ENCODE measurements around the gene WDFY4.

The WDFY4 gene

DNA sequence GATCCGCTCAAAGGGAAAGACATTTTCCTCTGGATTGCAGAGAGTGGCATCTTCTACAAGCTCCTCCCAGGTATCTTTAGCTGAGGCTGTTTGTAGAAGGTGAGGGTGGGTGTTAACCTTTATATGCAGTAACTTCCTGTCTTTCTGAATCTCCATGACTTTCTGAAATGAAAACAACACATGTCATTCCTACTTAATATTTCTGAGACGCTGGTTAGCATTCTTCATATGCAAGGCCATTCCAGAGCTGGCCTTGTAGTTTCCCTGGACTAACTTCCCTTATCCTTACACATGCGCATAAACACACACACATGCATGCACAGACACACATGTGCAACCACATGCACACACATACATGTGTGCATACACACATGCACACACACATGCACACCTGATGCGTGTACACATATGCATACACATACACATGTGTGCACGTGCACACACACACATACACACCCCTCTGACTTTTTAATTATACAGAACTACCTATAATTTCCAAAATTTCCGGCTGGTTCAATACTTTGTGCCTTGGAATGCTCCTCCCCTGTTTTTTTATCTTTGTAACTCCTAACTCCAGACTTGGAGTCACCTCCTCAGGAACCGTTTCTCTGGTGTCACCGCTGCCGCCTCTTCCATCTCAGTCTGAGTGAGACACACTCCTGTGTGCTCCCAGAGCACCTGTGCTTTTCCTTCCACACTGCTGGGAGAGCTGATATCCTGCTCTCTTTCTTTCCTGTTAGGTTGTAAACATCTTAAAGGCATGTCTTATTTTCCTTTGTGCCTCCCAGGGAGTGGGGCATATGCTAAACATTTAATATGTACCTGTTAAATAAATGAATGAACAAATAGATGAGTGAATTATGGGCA is 199.7 kb downstream of the WDFY4 start:
- TF ChIP-seq, protein P1, sequence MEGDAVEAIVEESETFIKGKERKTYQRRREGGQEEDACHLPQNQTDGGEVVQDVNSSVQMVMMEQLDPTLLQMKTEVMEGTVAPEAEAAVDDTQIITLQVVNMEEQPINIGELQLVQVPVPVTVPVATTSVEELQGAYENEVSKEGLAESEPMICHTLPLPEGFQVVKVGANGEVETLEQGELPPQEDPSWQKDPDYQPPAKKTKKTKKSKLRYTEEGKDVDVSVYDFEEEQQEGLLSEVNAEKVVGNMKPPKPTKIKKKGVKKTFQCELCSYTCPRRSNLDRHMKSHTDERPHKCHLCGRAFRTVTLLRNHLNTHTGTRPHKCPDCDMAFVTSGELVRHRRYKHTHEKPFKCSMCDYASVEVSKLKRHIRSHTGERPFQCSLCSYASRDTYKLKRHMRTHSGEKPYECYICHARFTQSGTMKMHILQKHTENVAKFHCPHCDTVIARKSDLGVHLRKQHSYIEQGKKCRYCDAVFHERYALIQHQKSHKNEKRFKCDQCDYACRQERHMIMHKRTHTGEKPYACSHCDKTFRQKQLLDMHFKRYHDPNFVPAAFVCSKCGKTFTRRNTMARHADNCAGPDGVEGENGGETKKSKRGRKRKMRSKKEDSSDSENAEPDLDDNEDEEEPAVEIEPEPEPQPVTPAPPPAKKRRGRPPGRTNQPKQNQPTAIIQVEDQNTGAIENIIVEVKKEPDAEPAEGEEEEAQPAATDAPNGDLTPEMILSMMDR (IDR thresholded peaks at IDR 0.05) = no peak

DNA sequence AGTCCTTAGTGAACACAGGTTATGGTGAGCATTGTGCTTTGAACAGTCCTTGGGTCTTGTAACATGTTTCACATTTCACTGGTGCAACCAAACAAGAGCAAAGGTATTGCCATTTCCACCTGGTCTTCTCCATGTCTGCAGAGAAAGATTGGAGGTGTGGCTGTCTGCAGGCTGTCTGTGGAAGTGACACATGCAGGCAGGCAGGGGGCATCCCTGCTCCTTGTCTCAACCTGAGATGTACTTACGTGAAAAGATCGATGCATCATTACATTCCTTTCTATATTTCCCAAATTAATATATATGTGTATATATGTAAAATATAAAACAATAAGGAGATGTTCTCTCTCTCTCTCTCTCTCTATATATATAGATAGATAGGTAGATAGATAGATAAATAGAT is 200.7 kb downstream of the WDFY4 start:
- TF ChIP-seq, protein P1 (IDR thresholded peaks at IDR 0.05) = peak; percentile 80

DNA sequence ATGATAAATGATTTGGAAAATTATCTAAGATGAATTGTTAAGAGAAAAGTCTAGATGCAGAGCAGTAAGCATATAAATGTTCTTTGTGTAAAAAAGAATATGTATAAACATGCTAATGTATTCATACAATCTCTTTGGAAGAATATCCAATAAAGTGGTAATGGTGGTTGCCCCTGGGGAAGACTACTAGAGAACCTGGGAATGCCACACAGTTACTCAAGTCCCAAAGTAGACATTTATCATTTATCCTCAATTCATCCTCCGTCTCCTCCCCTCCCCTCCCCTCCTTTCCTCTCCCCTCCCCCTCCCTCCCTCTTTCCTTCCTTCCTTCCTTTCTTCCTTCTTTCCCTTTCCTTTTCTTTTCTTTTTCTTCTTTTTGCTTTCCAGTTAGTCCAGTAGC is 203.3 kb downstream of the WDFY4 start:
- TF ChIP-seq, protein P1 (IDR thresholded peaks at IDR 0.05) = no peak

DNA sequence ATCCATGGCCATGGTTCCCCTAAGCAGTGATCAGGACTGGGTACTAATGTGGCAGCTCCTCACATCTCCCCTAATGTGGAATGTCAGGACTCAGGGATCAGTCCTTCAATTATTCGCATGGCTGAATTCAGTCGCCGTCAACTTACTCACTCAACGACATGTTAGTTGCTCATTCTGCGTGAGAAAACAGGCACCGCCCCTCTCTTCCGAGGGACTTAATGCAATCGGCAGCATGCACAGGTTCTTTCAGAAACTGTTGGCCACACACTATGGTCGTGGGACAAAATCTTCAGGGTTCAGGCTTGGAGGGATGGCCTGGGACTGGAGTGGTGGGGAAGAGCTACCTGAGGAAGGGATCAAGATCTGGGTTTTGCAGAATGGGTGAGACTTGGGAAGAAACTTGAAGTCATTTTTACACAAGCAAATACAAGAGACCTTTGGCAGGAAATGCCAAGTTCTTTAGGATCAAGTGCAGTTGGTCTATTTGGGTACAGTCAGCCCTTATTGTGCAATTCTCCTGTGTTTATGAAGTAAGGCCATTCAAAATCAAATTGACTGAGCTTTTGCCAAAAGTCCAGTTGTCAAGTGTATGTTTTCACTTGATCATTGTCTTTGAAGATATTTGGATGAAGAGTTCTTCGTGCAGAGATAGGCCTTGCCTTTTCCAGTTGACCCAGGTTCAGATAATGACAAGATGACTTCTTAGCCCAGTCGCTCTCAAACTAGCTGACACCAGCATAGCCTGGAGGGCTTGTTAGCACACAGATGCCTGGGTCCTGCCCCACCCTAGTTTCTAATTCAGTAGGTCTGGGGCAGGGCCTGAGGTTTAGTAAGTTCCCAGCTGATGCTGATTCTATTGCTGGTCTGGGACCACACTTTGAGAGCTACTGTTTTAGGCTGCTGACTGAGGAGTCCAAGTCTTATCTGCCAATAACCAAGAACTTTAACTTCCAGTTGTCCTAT is 206.5 kb downstream of the WDFY4 start:
- TF ChIP-seq, protein P1 (IDR thresholded peaks at IDR 0.05) = no peak

DNA sequence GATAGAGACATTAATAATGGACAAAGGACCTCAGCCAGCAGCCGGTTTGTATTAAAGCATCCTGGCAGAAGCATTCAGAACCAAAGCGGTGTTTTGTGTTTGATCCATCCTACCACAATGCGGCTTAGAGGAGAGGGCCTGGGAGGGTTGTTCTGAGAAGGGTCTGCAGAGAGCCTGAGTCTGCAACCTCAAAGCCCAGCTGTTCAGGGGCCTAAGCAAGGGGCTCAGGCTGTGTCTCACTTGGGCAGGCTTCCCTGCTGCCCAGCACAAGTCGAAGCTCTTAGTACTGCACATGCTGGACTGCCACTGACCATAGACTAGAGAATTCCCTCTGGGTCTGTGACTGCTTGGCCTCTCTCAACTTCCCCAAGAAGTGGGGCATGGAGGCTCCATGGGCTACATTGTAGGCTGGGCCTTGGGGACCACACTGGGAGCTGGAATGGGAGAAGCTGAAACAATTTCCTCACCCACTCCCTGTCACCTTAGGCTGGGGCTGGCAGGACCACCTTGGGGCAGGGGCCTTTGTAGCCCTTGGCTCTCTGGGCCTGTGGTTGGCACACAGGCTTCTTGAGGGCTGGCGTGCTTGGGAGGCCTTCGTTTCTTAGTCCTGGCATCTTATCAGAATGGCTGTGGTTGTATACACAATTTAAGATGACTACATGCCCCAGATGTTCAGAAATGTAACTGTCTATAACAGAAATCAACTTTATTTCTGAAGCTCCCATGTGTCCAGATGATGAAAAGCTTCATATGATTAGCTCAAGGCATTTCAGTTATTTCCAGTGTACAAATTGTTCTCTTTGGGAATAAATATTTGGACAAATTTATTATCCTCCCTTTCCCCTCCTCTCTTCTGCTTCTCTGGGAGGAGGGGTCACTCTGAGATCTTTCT is 210.5 kb downstream of the WDFY4 start:
- TF ChIP-seq, protein P1 (IDR thresholded peaks at IDR 0.05) = no peak

DNA sequence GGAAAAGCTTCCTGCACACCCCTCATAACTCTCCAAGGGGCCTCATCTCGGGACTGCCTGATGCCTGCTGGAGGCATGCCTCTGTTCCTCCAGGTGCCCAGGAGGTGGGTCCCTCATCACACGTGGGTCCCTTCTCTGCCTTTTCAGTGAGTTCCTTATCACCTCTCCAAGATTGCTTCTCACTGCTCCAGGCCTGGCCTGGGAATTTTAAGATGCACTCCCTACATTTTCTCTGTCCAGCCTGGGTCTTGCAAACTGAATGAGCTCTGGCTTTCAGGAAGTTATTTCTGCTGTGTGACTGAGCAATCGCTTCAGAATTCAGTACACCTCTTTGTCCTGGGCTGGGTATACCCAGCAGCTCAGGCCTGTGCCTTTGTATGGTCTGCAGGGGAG is 211.1 kb downstream of the WDFY4 start:
- TF ChIP-seq, protein P1 (IDR thresholded peaks at IDR 0.05) = no peak

All from LNCAP (cell line).